Bronchial epithelial cell (primary cell): ENCODE data around the gene NCBP2. TPM values are rescaled to one million over a fixed set of nuclear protein-coding genes. Genes with fewer than 3 reads are reported as not detected.

Source experiments
- DNase-seq: peaks from one replicate; pipeline ENCODE4 v3.0.0-alpha.2; 2010; ENCODE audit warnings: low read depth
- FAIRE-seq: peaks from 2 replicates; lab custom pipeline; 2011; peaks lifted over from hg19 to GRCh38; lab: Jason Lieb, UNC
- H3K27me3 ChIP-seq: 2 replicates; pipeline ENCODE4 v1.5.1; 2011; ENCODE audit warnings: low read length; ENCODE audit not compliant: control insufficient read depth, insufficient read depth
- H3K36me3 ChIP-seq: 2 replicates; pipeline ENCODE4 v1.5.1; 2011; ENCODE audit warnings: low read length; ENCODE audit not compliant: control insufficient read depth, insufficient read depth
- H3K4me3 ChIP-seq: 2 replicates; pipeline ENCODE4 v1.5.1; 2011; ENCODE audit warnings: mild to moderate bottlenecking, low read depth, low read length, control low read depth
- CTCF ChIP-seq: IDR thresholded peaks from 2 replicates; pipeline ENCODE4 v1.5.1; 2011; ENCODE audit warnings: mild to moderate bottlenecking, moderate library complexity, low read length, control low read depth, inconsistent platforms; ENCODE audit not compliant: insufficient read depth, severe bottlenecking
- total RNA-seq: library from RNA; depleted of rRNA; stranded (reverse); fragments of >200 nt; gene quantifications from 2 replicates; pipeline ENCODE4 v1.2.1, GENCODE V29; 2014

The NCBP2 gene
- total RNA-seq, 1 donor from 2014 or later = 94.0 TPM

GRCh38 chr3:196931828-196932587 lies 10.3 kb downstream of the NCBP2 start:
- Histone ChIP-seq H3K27me3 (no peaks in the 10 kb centered on the region), H3K36me3 (peaks cover 17% of the 10 kb centered on the region), H3K4me3 (no peak overlapping the region)
- no peak for FAIRE-seq
- DNase-seq = no peak
- no peak for TF ChIP-seq CTCF

- no peak for TF ChIP-seq CTCF
- no peak for FAIRE-seq
- no peaks in the 10 kb centered on the region for H3K27me3 ChIP-seq
- H3K36me3 ChIP-seq = peaks cover 14% of the 10 kb centered on the region
- no peak for DNase-seq
- H3K4me3 ChIP-seq = no peak overlapping the region
These were observed 11.2 kb downstream of the NCBP2 start for GRCh38 chr3:196931157-196931556.

GRCh38 chr3:196927571-196928453 lies 14.5 kb downstream of the NCBP2 start:
- Histone ChIP-seq H3K36me3 (peaks cover 5% of the 10 kb centered on the region), H3K4me3 (no peak overlapping the region)
- TF ChIP-seq CTCF = no peak

GRCh38 chr3:196920733-196921132 lies 21.6 kb downstream of the NCBP2 start:
- no peak for DNase-seq
- FAIRE-seq = no peak
- H3K27me3 ChIP-seq = no peaks in the 10 kb centered on the region
- no peak for TF ChIP-seq CTCF
- no peak overlapping the region for H3K4me3 ChIP-seq
- no peaks in the 10 kb centered on the region for H3K36me3 ChIP-seq

More at GRCh38 chr3:196927571-196928453, 14.5 kb downstream of the NCBP2 start:
- no peak for DNase-seq
- FAIRE-seq = no peak
- no peaks in the 10 kb centered on the region for H3K27me3 ChIP-seq

- no peak for FAIRE-seq
- H3K36me3 ChIP-seq = peaks cover 9% of the 10 kb centered on the region
These were observed 23.4 kb downstream of the NCBP2 start for GRCh38 chr3:196918968-196919367.

More at GRCh38 chr3:196918968-196919367, 23.4 kb downstream of the NCBP2 start:
- DNase-seq = no peak
- TF ChIP-seq CTCF = no peak
- Histone ChIP-seq H3K27me3 (no peaks in the 10 kb centered on the region), H3K4me3 (no peak overlapping the region)
